OCI-LY1 (cell line): ENCODE results near the gene ATP2B2.

ENCODE experiments used
- H2AFZ ChIP-seq: fragments of 200-600 bp; sonication (generic), shearing (Covaris generic); 2 replicates; pipeline ENCODE4 v1.6.0; 2014; ENCODE audit warnings: antibody characterized with exemption, mild to moderate bottlenecking, low read length
- H3F3A ChIP-seq: fragments of 200-600 bp; sonication (generic), shearing (Covaris generic); 2 replicates; pipeline ENCODE4 v1.6.0; 2014; ENCODE audit warnings: mild to moderate bottlenecking, antibody characterized with exemption, low read length, moderate library complexity; ENCODE audit not compliant: insufficient read depth
- H3K27ac ChIP-seq: fragments of 200-600 bp; sonication (generic); 2 replicates; pipeline ENCODE4 v1.5.1; 2014; ENCODE audit warnings: low read length, mixed run types, mild to moderate bottlenecking, low read depth; ENCODE audit not compliant: poor library complexity, severe bottlenecking
- H3K27me3 ChIP-seq: fragments of 200-600 bp; sonication (generic); 2 replicates; pipeline ENCODE4 v1.6.0; 2014; ENCODE audit warnings: antibody characterized with exemption, mild to moderate bottlenecking, low read length, moderate library complexity; ENCODE audit not compliant: insufficient read depth
- H3K36me3 ChIP-seq: fragments of 200-600 bp; sonication (generic); 2 replicates; pipeline ENCODE4 v1.6.1; 2014; ENCODE audit warnings: mild to moderate bottlenecking, antibody characterized with exemption, low read length, moderate library complexity, mixed read lengths; ENCODE audit not compliant: insufficient read depth
- H3K4me1 ChIP-seq: fragments of 200-600 bp; sonication (generic); 2 replicates; pipeline ENCODE4 v1.5.1; 2014; ENCODE audit warnings: mild to moderate bottlenecking, low read length, moderate library complexity; ENCODE audit not compliant: insufficient read depth, severe bottlenecking
- H3K4me2 ChIP-seq: fragments of 200-600 bp; sonication (generic), shearing (Covaris generic); 2 replicates; pipeline ENCODE4 v1.6.1; 2014; ENCODE audit warnings: low read length
- H3K4me3 ChIP-seq: fragments of 200-600 bp; sonication (generic); 2 replicates; pipeline ENCODE4 v1.5.1; 2014; ENCODE audit warnings: low read length, low read depth, mild to moderate bottlenecking, mixed read lengths; ENCODE audit not compliant: poor library complexity, severe bottlenecking
- H3K79me2 ChIP-seq: fragments of 200-600 bp; shearing (Covaris generic); 2 replicates; pipeline ENCODE4 v1.6.1; 2016; ENCODE audit warnings: mixed run types, low read length, mixed read lengths; ENCODE audit not compliant: insufficient read depth
- H3K9ac ChIP-seq: fragments of 200-600 bp; sonication (generic), shearing (Covaris generic); 2 replicates; pipeline ENCODE4 v1.6.1; 2014; ENCODE audit warnings: mild to moderate bottlenecking, low read length, mixed read lengths
- H3K9me2 ChIP-seq: fragments of 200-600 bp; sonication (generic), shearing (Covaris generic); 2 replicates; pipeline ENCODE4 v1.6.1; 2014; ENCODE audit warnings: low read depth, mild to moderate bottlenecking, low read length, mixed read lengths
- H3K9me3 ChIP-seq: fragments of 200-600 bp; shearing (Covaris generic); 2 replicates; pipeline ENCODE4 v1.6.1; 2014; ENCODE audit warnings: low read length, mixed read lengths
- H4K20me1 ChIP-seq: fragments of 200-600 bp; sonication (generic), shearing (Covaris generic); 2 replicates; pipeline ENCODE4 v1.6.0; 2016; ENCODE audit warnings: mild to moderate bottlenecking, low read length; ENCODE audit not compliant: insufficient read depth
- CTCF ChIP-seq: fragments of 200-600 bp; sonication (generic), shearing (Covaris generic); IDR thresholded peaks from 2 replicates; pipeline ENCODE4 v1.5.1; 2017; ENCODE audit warnings: mild to moderate bottlenecking, antibody characterized with exemption, low read length, moderate library complexity, mixed read lengths
- EZH2 ChIP-seq: fragments of 200-600 bp; sonication (generic), shearing (Covaris generic); IDR thresholded peaks from 2 replicates; pipeline ENCODE4 v1.8.0; 2017; ENCODE audit warnings: borderline replicate concordance, mixed run types, mild to moderate bottlenecking, antibody characterized with exemption, low read length, moderate library complexity, mixed read lengths

ATP2B2 gene

GRCh38 chr3:10286133-10286524 lies 219.3 kb downstream of the ATP2B2 start:
- Histone ChIP-seq H3K36me3 (peaks cover 43% of the 10 kb centered on the region; the same call in 1 of the 2 replicates), H3K4me2 (no peak overlapping the region), H3K27me3 (no peaks in the 10 kb centered on the region), H2AFZ (no peak overlapping the region), H3K27ac (peak overlapping the region; percentile 25), H3K9me2 (no peaks in the 10 kb centered on the region), H3K4me1 (peaks cover 20% of the 10 kb centered on the region), H3K79me2 (no peaks in the 10 kb centered on the region), H3F3A (no peaks in the 10 kb centered on the region), H3K9me3 (no peaks in the 10 kb centered on the region), H3K9ac (no peak overlapping the region), H4K20me1 (no peaks in the 10 kb centered on the region), H3K4me3 (no peak overlapping the region)
- TF ChIP-seq CTCF (no peak), EZH2 (no peak)

- H3K36me3 ChIP-seq: peaks cover 49% of the 10 kb centered on the region; the same call in 1 of the 2 replicates
- peaks cover 20% of the 10 kb centered on the region for H3K4me1 ChIP-seq
- H3F3A ChIP-seq: no peaks in the 10 kb centered on the region
Observed at GRCh38 chr3:10285272-10286132, 219.9 kb downstream of the ATP2B2 start.

GRCh38 chr3:10284496-10284895 lies 220.9 kb downstream of the ATP2B2 start:
- Histone ChIP-seq H3K27me3 (no peaks in the 10 kb centered on the region), H3F3A (no peaks in the 10 kb centered on the region), H3K9me2 (no peaks in the 10 kb centered on the region), H3K4me3 (no peak overlapping the region), H3K27ac (peak overlapping the region; percentile 32), H3K36me3 (peaks cover 59% of the 10 kb centered on the region; the same call in 1 of the 2 replicates), H3K4me1 (peaks cover 20% of the 10 kb centered on the region), H2AFZ (no peak overlapping the region), H3K9me3 (no peaks in the 10 kb centered on the region), H3K4me2 (no peak overlapping the region), H3K9ac (no peak overlapping the region), H4K20me1 (no peaks in the 10 kb centered on the region), H3K79me2 (no peaks in the 10 kb centered on the region)
- TF ChIP-seq CTCF (no peak), EZH2 (no peak)

More at GRCh38 chr3:10285272-10286132, 219.9 kb downstream of the ATP2B2 start:
- peak overlapping the region; percentile 32 for H3K27ac ChIP-seq
- H3K4me2 ChIP-seq: no peak overlapping the region
- no peaks in the 10 kb centered on the region for H4K20me1 ChIP-seq
- H3K79me2 ChIP-seq: no peaks in the 10 kb centered on the region
- no peaks in the 10 kb centered on the region for H3K9me2 ChIP-seq
- no peak overlapping the region for H3K4me3 ChIP-seq
- TF ChIP-seq EZH2 (no peak), CTCF (no peak)
- no peaks in the 10 kb centered on the region for H3K27me3 ChIP-seq
- no peak overlapping the region for H3K9ac ChIP-seq
- H3K9me3 ChIP-seq: no peaks in the 10 kb centered on the region
- no peak overlapping the region for H2AFZ ChIP-seq
